Spleen (tissue), 11 donors: Measurements from ENCODE around the gene SEMA5A. TPM values are rescaled to one million over a fixed set of nuclear protein-coding genes. Genes with fewer than 3 reads are reported as not detected.

Experiments
- DNase-seq: peaks from one replicate; pipeline ENCODE4 v3.0.0-alpha.2; 2020
- H3K27ac ChIP-seq, 8 donors: fragments of 200-600 bp; sonication (generic) in 7 of 8; 1 replicate in 4 of 8; 2 replicates in 4 of 8; pipeline versions ENCODE4 v1.5.0 to v1.8.0; 2016 to 2021; ENCODE audit warnings: inconsistent platforms in 4 of 8, mild to moderate bottlenecking in 4 of 8, moderate library complexity in 1 of 8
- H3K27me3 ChIP-seq, 7 donors: fragments of 200-600 bp; sonication (generic) in 6 of 7; replicated peaks in 1 of 7; 1 replicate in 4 of 7; 2 replicates in 3 of 7; pipeline versions ENCODE4 v1.5.0 to v1.8.0; 2016 to 2021; ENCODE audit warnings: inconsistent platforms in 3 of 7, mild to moderate bottlenecking in 1 of 7
- H3K36me3 ChIP-seq, 6 donors: fragments of 200-600 bp; sonication (generic) in 5 of 6; 1 replicate in 4 of 6; 2 replicates in 2 of 6; pipeline versions ENCODE4 v1.5.0 to v1.8.0; 2016 to 2021; ENCODE audit warnings: inconsistent platforms in 2 of 6
- H3K4me1 ChIP-seq, 6 donors: fragments of 200-600 bp; sonication (generic) in 5 of 6; 1 replicate in 3 of 6; 2 replicates in 3 of 6; pipeline versions ENCODE4 v1.5.0 to v1.8.0; 2016 to 2021; ENCODE audit warnings: inconsistent platforms in 3 of 6
- H3K4me3 ChIP-seq, 8 donors: fragments of 200-600 bp; sonication (generic) in 7 of 8; 1 replicate in 4 of 8; 2 replicates in 4 of 8; pipeline versions ENCODE4 v1.5.0 to v1.8.0; 2016 to 2021; ENCODE audit warnings: inconsistent platforms in 4 of 8, mild to moderate bottlenecking in 4 of 8, moderate library complexity in 2 of 8
- H3K9me3 ChIP-seq, 8 donors: fragments of 200-600 bp; sonication (generic) in 7 of 8; 1 replicate in 4 of 8; 2 replicates in 4 of 8; pipeline versions ENCODE4 v1.5.0 to v1.8.0; 2016 to 2021; ENCODE audit warnings: inconsistent platforms in 4 of 8
- POLR2A ChIP-seq, 3 donors: fragments of 450-650 bp; IDR thresholded peaks; one replicate each; pipeline ENCODE4 v1.5.1; 2017; ENCODE audit warnings: antibody characterized with exemption in 3 of 3, mild to moderate bottlenecking in 1 of 3
- POLR2AphosphoS5 ChIP-seq, 3 donors: sonication (generic); formaldehyde crosslinking; IDR thresholded peaks; one replicate each; pipeline ENCODE4 v1.5.1; 2017; ENCODE audit warnings: antibody characterized with exemption in 3 of 3
- WGBS, 5 donors: extraction: QIAGEN DNeasy Blood & Tissue Kit in 3 of 5; methylation state at CpG; one replicate each; pipeline versions ENCODE4 v1.1.5 to v1.1.7; 2013 to 2018; 5-methylcytosine and 5-hydroxymethylcytosine counted together
- intact Hi-C: fragments of 100-400 bp; cut with DNase I; formaldehyde crosslinking; loops from one replicate; pipeline ENCODE4 v1.15.0; 2023; ENCODE audit warnings: low total_unique reads
- polyA plus RNA-seq, 3 donors: library from polyadenylated mRNA; stranded (reverse); fragments of 200-250 nt; gene quantifications; one replicate each; pipeline ENCODE4 v1.2.1, GENCODE V29; 2013
- total RNA-seq, 7 donors: library from RNA; depleted of rRNA in 3 of 7; stranded (reverse); fragments of >200 nt in 3 of 7; fragmentation: NEBNext Ultra II Directional in 4 of 7; extraction: Animal tissue kit (Norgen Biotek cat#: 25700) in 4 of 7; gene quantifications; one replicate each; pipeline versions ENCODE4 v1.1.0 to v1.2.1, GENCODE V29; 2016 to 2021
- TF ChIP-seq, protein P1 (sequence below), 11 experiments: fragments of 200-600 bp in 7 of 11; fragments of 450-650 bp in 4 of 11; sonication (generic) in 4 of 11; IDR thresholded peaks in 8 of 11; conservative IDR thresholded peaks in 3 of 11; 1 replicate in 7 of 11; 2 replicates in 4 of 11; pipeline versions ENCODE4 v1.4.0 to v1.8.0; 2016 to 2021; ENCODE audit warnings: antibody characterized with exemption in 11 of 11, inconsistent platforms in 4 of 11, mild to moderate bottlenecking in 1 of 11
- donor health status: healthy with polysubstance abuse.
- donor health status: DM: no; HTN: no; CAD: no; lungs with moderate emphysema.
- donor health status: DM: no; HTN: no; CAD: no.
- donor health status: Bipolar disorder and iron deficiency.
- donor health status: healthy.
- donor health status: DM: no; HTN: no; CAD: no.
- donor health status: DM: yes; HTN: yes; CAD: no.

Gene SEMA5A
- total and polyA plus RNA-seq, 10 donors = 1.4 to 30.9 (median 13.1) TPM

- Histone ChIP-seq H3K27me3 (no peaks in the 10 kb centered on the region), H3K4me1 (peaks cover 0 to 4% (median 0%) of the 10 kb centered on the region in 6 donors), H3K36me3 (no peaks in the 10 kb centered on the region), H3K27ac (no peak overlapping the region), H3K9me3 (no peaks in the 10 kb centered on the region), H3K4me3 (no peak overlapping the region)
- no peak for DNase-seq
- TF ChIP-seq, protein P1, sequence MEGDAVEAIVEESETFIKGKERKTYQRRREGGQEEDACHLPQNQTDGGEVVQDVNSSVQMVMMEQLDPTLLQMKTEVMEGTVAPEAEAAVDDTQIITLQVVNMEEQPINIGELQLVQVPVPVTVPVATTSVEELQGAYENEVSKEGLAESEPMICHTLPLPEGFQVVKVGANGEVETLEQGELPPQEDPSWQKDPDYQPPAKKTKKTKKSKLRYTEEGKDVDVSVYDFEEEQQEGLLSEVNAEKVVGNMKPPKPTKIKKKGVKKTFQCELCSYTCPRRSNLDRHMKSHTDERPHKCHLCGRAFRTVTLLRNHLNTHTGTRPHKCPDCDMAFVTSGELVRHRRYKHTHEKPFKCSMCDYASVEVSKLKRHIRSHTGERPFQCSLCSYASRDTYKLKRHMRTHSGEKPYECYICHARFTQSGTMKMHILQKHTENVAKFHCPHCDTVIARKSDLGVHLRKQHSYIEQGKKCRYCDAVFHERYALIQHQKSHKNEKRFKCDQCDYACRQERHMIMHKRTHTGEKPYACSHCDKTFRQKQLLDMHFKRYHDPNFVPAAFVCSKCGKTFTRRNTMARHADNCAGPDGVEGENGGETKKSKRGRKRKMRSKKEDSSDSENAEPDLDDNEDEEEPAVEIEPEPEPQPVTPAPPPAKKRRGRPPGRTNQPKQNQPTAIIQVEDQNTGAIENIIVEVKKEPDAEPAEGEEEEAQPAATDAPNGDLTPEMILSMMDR (IDR thresholded peaks at IDR 0.05 in 8 of 11, conservative IDR thresholded peaks at IDR 0.05 in 3 of 11) = no peak
- TF ChIP-seq POLR2A (IDR thresholded peaks at IDR 0.05) = no peak
- TF ChIP-seq POLR2AphosphoS5 (IDR thresholded peaks at IDR 0.05) = no peak
- intact Hi-C loops = no loop called here
- 67 to 84% (median 71%) methylated on average over 6 of the region's 6 CpGs for WGBS, 5 donors
Measured at GRCh38 chr5:9054322-9054721, 491.6 kb downstream of the SEMA5A start.

DNA sequence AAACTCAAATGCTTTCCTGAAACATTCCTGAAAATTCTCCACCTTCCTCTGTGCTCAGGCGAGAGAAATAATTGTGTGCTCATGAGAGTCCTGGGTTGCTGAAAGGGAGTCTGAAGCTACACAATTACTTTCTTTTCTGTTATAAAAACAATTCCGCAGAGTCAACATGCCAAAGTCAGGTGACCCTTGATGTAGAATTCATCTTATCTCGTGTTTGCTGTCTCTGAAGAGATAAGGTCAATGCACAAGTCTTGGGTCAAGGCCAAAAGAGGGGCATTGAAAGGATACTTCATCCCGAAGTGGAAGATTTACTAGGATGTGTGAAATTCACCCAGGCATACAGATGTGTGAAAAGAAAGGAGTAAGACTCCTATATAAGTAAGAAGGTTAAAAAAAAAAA lies 493.5 kb downstream of the SEMA5A start:
- intact Hi-C loops = no loop called here
- DNase-seq = no peak
- Histone ChIP-seq H3K4me3 (no peak overlapping the region), H3K27ac (no peak overlapping the region), H3K36me3 (no peaks in the 10 kb centered on the region), H3K9me3 (no peaks in the 10 kb centered on the region), H3K27me3 (no peaks in the 10 kb centered on the region), H3K4me1 (no peaks in the 10 kb centered on the region)
- TF ChIP-seq POLR2AphosphoS5 (IDR thresholded peaks at IDR 0.05) = no peak
- TF ChIP-seq, protein P1 (IDR thresholded peaks at IDR 0.05 in 8 of 11, conservative IDR thresholded peaks at IDR 0.05 in 3 of 11) = no peak
- TF ChIP-seq POLR2A (IDR thresholded peaks at IDR 0.05) = no peak
- WGBS, 5 donors = 64 to 77% (median 67%) methylated on average over 4 of the region's 4 CpGs

GRCh38 chr5:9051779-9052178 lies 494.1 kb downstream of the SEMA5A start:
- WGBS, 5 donors = 92 to 97% (median 95%) methylated on average over 11 of the region's 11 CpGs
- Histone ChIP-seq H3K27me3 (no peaks in the 10 kb centered on the region), H3K4me3 (no peak overlapping the region), H3K9me3 (no peaks in the 10 kb centered on the region), H3K36me3 (no peaks in the 10 kb centered on the region), H3K4me1 (no peaks in the 10 kb centered on the region), H3K27ac (no peak overlapping the region)
- DNase-seq = no peak
- intact Hi-C loops = no loop called here
- TF ChIP-seq POLR2A (IDR thresholded peaks at IDR 0.05) (no peak), POLR2AphosphoS5 (IDR thresholded peaks at IDR 0.05) (no peak)
- TF ChIP-seq, protein P1 (IDR thresholded peaks at IDR 0.05 in 8 of 11, conservative IDR thresholded peaks at IDR 0.05 in 3 of 11) = no peak

DNA sequence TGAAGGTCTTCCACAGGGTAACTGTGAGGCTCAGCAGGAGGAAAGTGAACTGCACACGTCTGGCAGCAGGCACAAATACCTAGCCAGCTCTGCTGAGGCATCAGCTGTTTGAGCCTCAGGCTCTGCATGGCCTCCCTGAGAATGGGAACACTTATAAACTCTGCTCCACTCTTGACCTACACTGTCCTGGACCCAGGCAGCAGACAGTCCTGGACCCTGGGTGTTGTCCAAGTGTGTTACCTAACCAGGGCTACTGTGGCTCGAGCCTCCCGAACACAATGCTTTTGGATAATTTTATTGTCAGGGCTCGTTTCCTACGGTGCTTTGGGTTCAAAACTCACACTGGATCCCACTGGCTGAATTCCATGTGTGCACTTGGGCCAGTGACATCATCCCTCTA lies 497.9 kb downstream of the SEMA5A start:
- no peak for TF ChIP-seq POLR2A (IDR thresholded peaks at IDR 0.05)
- no peak for TF ChIP-seq POLR2AphosphoS5 (IDR thresholded peaks at IDR 0.05)
- TF ChIP-seq, protein P1 (IDR thresholded peaks at IDR 0.05 in 8 of 11, conservative IDR thresholded peaks at IDR 0.05 in 3 of 11) = no peak
- H3K4me1 ChIP-seq = no peaks in the 10 kb centered on the region
- no peaks in the 10 kb centered on the region for H3K36me3 ChIP-seq
- H3K27ac ChIP-seq = no peak overlapping the region
- 72 to 89% (median 81%) methylated on average over 5 of the region's 5 CpGs for WGBS, 5 donors
- DNase-seq = no peak
- H3K9me3 ChIP-seq = no peaks in the 10 kb centered on the region
- intact Hi-C loops = no loop called here
- no peak overlapping the region for H3K4me3 ChIP-seq
- H3K27me3 ChIP-seq = no peaks in the 10 kb centered on the region
